Esophagus (tissue), 2 donors: Measurements from ENCODE around the gene PHF10. TPM values are rescaled to one million over a fixed set of nuclear protein-coding genes. Genes with fewer than 3 reads are reported as not detected.

ENCODE experiments used
- H3K27ac ChIP-seq, 2 donors: one replicate each; pipeline ENCODE4 v1.5.1; 2013; ENCODE audit warnings: low read depth in 2 of 2, mild to moderate bottlenecking in 2 of 2, inconsistent platforms in 1 of 2, low read length in 1 of 2, moderate library complexity in 1 of 2
- H3K27me3 ChIP-seq, 2 donors: one replicate each; pipeline ENCODE4 v1.6.1; 2013; ENCODE audit warnings: low read length in 2 of 2, control low read depth in 1 of 2, mild to moderate bottlenecking in 1 of 2; ENCODE audit not compliant: insufficient read depth in 2 of 2, control insufficient read depth in 1 of 2
- H3K36me3 ChIP-seq, 2 donors: one replicate each; pipeline ENCODE4 v1.6.1; 2013; ENCODE audit warnings: low read length in 1 of 2; ENCODE audit not compliant: control insufficient read depth in 2 of 2, insufficient read depth in 2 of 2
- H3K4me1 ChIP-seq, 2 donors: one replicate each; pipeline ENCODE4 v1.6.1; 2013; ENCODE audit warnings: low read length in 1 of 2; ENCODE audit not compliant: control insufficient read depth in 2 of 2, insufficient read depth in 2 of 2
- H3K4me3 ChIP-seq, 2 donors: one replicate each; pipeline ENCODE4 v1.5.1; 2013; ENCODE audit warnings: low read length in 2 of 2, mild to moderate bottlenecking in 2 of 2, low read depth in 1 of 2, moderate library complexity in 1 of 2
- H3K9me3 ChIP-seq, 2 donors: one replicate each; pipeline ENCODE4 v1.6.1; 2013; ENCODE audit warnings: mild to moderate bottlenecking in 2 of 2, low read depth in 1 of 2, low read length in 1 of 2, moderate library complexity in 1 of 2; ENCODE audit not compliant: control insufficient read depth in 2 of 2, insufficient read depth in 1 of 2
- WGBS, 2 donors: extraction: QIAGEN DNeasy Blood & Tissue Kit; methylation state at CpG; one replicate each; pipeline ENCODE4 v1.1.7; 2013; 5-methylcytosine and 5-hydroxymethylcytosine counted together
- polyA plus RNA-seq, 2 donors: library from polyadenylated mRNA; stranded (reverse); fragments of 200-250 nt; gene quantifications; one replicate each; pipeline ENCODE4 v1.2.3, GENCODE V29; 2013
- donor health status: healthy with polysubstance abuse.
- donor health status: Bipolar disorder and iron deficiency.

The PHF10 gene
- polyA plus RNA-seq, 2 donors, result 30.0 to 30.8 TPM

DNA sequence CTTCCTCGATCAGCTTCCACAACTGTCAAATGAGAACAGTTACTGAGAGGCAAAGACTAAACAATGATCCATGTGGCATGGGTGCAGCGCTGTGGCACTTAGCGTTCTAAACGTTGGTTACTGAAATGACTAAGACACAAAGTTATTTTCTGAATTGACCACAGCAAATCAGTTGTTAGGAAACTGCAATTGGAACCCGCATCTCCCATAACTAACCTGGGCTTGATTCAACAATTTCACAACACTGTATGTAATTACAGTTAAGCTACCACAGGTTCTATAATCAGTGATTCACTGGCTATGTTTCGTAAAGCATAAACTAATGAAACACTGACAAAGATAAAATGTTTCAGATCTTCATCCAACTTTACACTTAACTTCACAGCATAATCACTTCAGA lies 35.0 kb downstream of the PHF10 start:
- Histone ChIP-seq H3K36me3 (peaks cover 0 to 2% of the 10 kb centered on the region in 2 donors), H3K27ac (no peak overlapping the region)
- WGBS, 2 donors, result 83 to 90% methylated on average over 6 of the region's 6 CpGs

DNA sequence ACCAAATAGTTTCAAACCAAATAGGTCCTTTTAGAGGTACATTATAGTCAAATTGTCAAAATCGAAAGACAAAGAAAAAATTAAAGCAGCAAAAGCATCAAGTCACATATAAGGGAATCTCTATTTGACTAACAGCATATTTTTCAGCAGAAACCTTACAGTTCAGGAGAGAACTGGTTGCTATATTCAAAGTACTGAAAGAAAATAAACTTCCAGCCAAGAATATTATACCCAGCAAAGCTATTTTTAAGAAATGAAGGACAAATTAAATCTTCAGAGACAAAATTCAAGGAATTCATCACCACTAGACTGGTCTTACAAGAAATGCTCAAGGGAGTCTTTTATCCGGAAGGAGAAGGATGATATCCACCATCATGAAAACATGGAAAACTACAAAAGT lies 38.4 kb downstream of the PHF10 start:
- peaks cover 0 to 3% of the 10 kb centered on the region in 2 donors for H3K9me3 ChIP-seq
- H3K27me3 ChIP-seq, result no peaks in the 10 kb centered on the region
- peaks cover 6 to 7% of the 10 kb centered on the region in 2 donors for H3K36me3 ChIP-seq
- 96 to 97% methylated on average over 2 of the region's 2 CpGs for WGBS, 2 donors
- no peak overlapping the region for H3K27ac ChIP-seq
- no peak overlapping the region for H3K4me3 ChIP-seq
- H3K4me1 ChIP-seq, result peaks cover 3 to 4% of the 10 kb centered on the region in 2 donors

More for the DNA sequence above, 35.0 kb downstream of the PHF10 start:
- Histone ChIP-seq H3K27me3 (no peaks in the 10 kb centered on the region), H3K9me3 (peaks cover 0 to 3% of the 10 kb centered on the region in 2 donors), H3K4me1 (peaks cover under 1 to 2% of the 10 kb centered on the region in 2 donors), H3K4me3 (no peak overlapping the region)

DNA sequence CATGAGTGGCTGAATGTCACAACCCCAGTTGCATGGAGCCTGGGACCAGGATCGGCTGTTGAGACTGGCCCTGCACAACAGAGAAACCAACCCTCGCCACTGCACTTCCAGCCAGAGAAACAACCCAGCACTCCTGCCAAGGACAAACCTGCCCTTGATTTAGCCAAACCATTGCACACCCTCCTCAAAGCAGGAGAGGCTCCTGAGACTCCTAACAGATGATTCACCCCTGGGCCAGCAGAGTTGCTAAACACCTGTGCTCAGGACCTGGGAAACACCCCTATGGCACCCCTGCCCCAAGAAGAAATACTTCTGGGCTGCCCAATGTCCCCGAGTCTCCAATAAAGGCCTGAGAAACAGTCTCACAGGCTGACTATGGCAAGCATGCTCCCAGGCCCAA lies 40.2 kb downstream of the PHF10 start:
- 90% methylated on average over 3 of the region's 3 CpGs for WGBS, 2 donors
- H3K9me3 ChIP-seq, result no peaks in the 10 kb centered on the region
- H3K36me3 ChIP-seq, result peaks cover 5 to 6% of the 10 kb centered on the region in 2 donors
- peak overlapping the region in 1 of 2 donors; percentile 27 for H3K27ac ChIP-seq
- no peak overlapping the region for H3K4me3 ChIP-seq
- H3K27me3 ChIP-seq, result no peaks in the 10 kb centered on the region
- peaks cover 3 to 4% of the 10 kb centered on the region in 2 donors for H3K4me1 ChIP-seq

DNA sequence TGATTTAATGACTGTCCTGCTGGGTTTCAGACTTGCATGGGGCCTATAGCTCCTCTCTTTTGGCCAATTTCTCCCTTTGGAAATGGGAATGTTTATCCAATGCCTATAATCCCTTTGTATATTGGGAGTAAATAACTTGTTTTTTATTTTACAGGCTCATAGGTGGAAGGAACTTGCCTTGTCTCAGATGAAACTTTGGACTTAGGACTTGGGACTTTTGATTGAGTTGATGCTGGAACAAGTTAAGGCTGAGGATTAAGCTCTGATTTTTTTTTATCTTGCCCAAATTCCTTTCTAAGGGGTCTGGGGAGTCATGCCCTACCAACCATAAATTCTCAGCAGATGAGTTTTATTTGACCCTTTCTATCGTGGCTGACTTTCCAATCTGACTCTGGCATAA lies 46.0 kb downstream of the PHF10 start:
- no peaks in the 10 kb centered on the region for H3K9me3 ChIP-seq
- H3K27ac ChIP-seq, result no peak overlapping the region
- no peaks in the 10 kb centered on the region for H3K27me3 ChIP-seq
- H3K4me3 ChIP-seq, result no peak overlapping the region
- H3K36me3 ChIP-seq, result peaks cover 6 to 7% of the 10 kb centered on the region in 2 donors
- no peaks in the 10 kb centered on the region for H3K4me1 ChIP-seq
- 82 to 86% methylated on average over 1 of the region's 1 CpG for WGBS, 2 donors

DNA sequence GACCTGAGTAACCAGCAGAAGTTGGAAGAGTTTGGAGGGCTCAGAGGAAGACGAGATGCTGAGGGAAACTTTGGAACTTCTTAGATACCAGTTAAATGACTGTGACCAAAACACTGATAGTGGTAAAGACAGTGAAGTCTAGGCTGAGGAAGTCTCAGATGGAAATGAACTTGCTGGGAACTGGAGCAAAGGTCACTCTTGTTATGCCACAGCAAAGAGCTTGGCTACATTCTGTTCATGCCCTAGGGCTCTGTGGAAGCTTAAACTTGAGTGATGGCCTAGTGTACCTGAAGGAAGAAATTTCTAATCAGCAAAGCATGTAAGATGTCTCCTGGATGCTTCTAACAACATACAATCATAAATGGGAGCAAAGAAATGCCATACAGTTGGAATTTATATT lies 47.2 kb downstream of the PHF10 start:
- Histone ChIP-seq H3K27me3 (no peaks in the 10 kb centered on the region), H3K4me3 (no peak overlapping the region), H3K27ac (no peak overlapping the region), H3K36me3 (peaks cover 4 to 6% of the 10 kb centered on the region in 2 donors), H3K4me1 (no peaks in the 10 kb centered on the region), H3K9me3 (no peaks in the 10 kb centered on the region)
- 83 to 91% methylated on average over 1 of the region's 1 CpG for WGBS, 2 donors

DNA sequence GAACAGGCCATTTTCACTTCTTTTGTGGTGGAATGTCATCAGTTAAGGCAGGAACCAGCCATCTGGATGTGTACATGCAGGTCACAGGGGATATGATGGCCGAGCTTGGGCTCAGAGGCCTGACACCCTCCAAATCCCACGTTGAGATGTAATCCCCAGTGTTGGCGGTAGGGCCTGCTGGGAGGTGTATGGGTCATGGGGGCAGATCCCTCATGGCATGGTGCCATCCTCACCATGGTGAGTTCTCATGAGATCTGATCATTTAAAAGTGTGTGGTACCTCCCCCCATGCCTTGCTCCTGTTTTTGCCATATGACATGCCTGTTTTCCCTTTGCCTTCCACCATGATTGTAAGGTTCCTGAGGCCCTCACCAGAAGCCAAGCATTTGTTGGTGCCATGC lies 49.3 kb downstream of the PHF10 start:
- H3K9me3 ChIP-seq, result no peaks in the 10 kb centered on the region
- H3K27me3 ChIP-seq, result no peaks in the 10 kb centered on the region
- no peak overlapping the region for H3K27ac ChIP-seq
- H3K4me1 ChIP-seq, result no peaks in the 10 kb centered on the region
- no peak overlapping the region for H3K4me3 ChIP-seq
- WGBS, 2 donors, result 94 to 97% methylated on average over 3 of the region's 3 CpGs
- peaks cover 0 to 10% of the 10 kb centered on the region in 2 donors for H3K36me3 ChIP-seq

DNA sequence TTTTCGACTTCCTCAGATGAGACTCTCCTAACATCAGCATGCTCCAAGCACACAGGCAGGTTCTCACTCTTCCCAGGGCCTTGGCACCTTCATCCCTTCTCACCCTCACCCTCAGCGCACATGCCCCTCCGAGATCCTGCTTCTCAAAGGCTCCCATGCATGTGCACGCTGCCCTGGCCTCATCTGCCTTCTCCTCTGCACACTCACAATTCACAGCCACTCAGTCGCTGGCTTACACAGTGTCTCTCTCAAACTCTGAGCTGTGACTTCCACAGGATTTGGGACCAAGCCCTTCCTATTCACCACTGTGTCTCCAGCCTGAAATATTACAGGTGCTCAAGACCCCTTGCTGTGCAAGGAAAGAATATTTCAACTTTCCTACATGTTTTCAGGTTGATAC lies 52.7 kb downstream of the PHF10 start:
- Histone ChIP-seq H3K27ac (no peak overlapping the region), H3K27me3 (no peaks in the 10 kb centered on the region), H3K4me3 (no peak overlapping the region), H3K36me3 (peaks cover 0 to 23% of the 10 kb centered on the region in 2 donors), H3K4me1 (peaks cover 0 to 3% of the 10 kb centered on the region in 2 donors), H3K9me3 (no peaks in the 10 kb centered on the region)
- WGBS, 2 donors, result 95 to 98% methylated on average over 5 of the region's 5 CpGs

DNA sequence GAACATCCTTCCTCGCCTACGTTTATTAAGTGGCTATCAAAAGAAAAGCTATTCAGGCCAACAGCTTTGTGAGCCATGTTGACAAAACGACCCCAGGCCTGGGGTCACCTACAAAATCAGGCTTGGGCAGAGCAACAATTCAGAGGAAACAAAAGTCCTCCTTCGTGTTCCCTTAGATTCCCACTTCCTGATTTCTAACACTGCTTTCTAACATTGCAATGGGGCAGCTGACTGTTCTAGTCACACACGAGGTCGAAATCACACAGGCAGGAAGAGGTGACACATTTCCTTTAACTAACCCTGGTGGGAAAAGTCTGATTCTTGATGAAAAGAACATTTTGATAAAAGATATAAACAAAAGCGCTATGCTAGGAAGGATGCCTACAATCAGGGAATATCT lies 54.4 kb downstream of the PHF10 start:
- no peaks in the 10 kb centered on the region for H3K27me3 ChIP-seq
- H3K36me3 ChIP-seq, result peaks cover 0 to 29% of the 10 kb centered on the region in 2 donors
- WGBS, 2 donors, result 65 to 68% methylated on average over 7 of the region's 7 CpGs
- H3K27ac ChIP-seq, result no peak overlapping the region
- H3K9me3 ChIP-seq, result no peaks in the 10 kb centered on the region
- no peak overlapping the region for H3K4me3 ChIP-seq
- peaks cover 0 to 3% of the 10 kb centered on the region in 2 donors for H3K4me1 ChIP-seq

DNA sequence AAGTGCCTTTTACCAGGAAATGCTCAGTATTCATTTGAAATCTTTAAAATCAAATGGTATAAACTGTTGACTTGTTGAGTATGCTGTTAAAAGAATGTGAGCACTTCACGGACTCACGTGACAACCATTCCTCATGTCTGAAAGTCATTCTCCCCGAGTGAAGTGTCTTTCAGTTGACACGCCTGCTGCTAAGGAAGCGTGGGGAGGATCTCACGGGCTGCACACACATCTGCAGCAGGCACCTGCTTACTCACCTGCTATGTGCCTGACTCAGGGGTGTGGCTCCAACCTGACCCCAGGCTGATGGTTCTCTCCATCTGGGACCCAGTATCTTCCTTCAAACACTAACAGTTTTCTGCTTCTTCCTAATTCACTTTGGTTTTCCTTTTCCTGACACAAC lies 55.2 kb downstream of the PHF10 start:
- no peak overlapping the region for H3K27ac ChIP-seq
- no peaks in the 10 kb centered on the region for H3K9me3 ChIP-seq
- peaks cover 0 to 32% of the 10 kb centered on the region in 2 donors for H3K36me3 ChIP-seq
- no peaks in the 10 kb centered on the region for H3K27me3 ChIP-seq
- peaks cover 0 to 3% of the 10 kb centered on the region in 2 donors for H3K4me1 ChIP-seq
- H3K4me3 ChIP-seq, result no peak overlapping the region
- WGBS, 2 donors, result 78 to 83% methylated on average over 6 of the region's 6 CpGs

DNA sequence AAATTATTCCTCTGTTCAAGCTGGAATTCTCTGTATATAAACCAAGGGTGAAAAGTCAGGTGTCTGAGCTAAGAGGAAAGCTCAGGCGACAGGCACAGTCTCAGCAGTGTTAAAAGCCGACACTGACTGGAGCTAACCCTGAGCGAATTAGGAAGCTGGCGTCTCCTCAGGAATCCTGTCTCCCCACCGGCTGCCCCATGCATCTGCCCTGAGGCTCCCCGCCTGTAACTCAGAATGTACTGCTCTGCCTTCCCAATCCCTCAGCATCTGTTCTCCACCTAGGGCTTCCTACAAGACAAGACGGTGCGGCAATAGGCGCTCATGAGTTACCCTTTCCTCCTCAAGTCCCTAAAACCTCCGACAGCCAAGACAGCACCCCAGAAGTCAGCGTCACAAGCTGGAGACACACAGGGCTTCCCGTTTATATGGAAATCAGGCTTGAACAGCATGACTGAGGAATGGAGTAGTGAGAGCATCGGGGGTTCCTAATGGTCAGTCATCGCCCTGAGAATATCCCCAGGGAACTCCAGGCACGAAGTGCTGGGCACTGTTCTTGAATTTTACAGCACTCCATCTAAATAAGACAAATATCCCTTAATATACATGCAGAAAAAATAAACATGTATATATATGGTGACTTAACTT lies 56.0 kb downstream of the PHF10 start:
- WGBS, 2 donors, result 91 to 92% methylated on average over 15 of the region's 15 CpGs
- peaks cover 5 to 41% of the 10 kb centered on the region in 2 donors for H3K36me3 ChIP-seq
- no peaks in the 10 kb centered on the region for H3K27me3 ChIP-seq
- H3K9me3 ChIP-seq, result peaks cover 0 to 3% of the 10 kb centered on the region in 2 donors
- no peak overlapping the region for H3K27ac ChIP-seq
- no peak overlapping the region for H3K4me3 ChIP-seq
- H3K4me1 ChIP-seq, result peaks cover 0 to 3% of the 10 kb centered on the region in 2 donors
